ENCODE measurements around the gene GAGE12D. TPM values are rescaled to one million over a fixed set of nuclear protein-coding genes. Genes with fewer than 3 reads are reported as not detected.
"Not testable (repeated sequence)": the region's sequence is repeated elsewhere in the genome, so short reads cannot be mapped to it uniquely, and the experiment has no call there.

Gene GAGE12D
- polyA plus RNA-seq, 3 donors = not detected

DNA sequence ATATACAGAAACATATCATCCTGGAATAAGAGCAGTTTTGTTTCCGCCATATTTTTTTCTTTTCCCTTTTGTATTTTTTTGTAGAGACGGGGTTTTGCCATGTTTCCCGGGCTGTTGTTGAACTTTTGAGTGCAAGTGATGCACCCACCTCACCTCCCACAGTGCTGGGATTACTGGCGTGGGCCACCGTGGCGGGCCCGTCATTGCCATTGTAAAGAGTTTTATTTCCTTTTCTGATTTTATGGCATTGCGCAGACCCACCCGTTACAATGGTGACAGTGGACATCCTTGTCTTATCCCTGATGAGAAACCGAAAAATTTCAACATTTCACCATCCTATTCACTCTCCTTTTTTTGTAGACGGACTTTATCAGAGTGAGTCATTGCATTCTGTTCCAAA, 27.2 kb downstream of the GAGE12D start:
- intact Hi-C loops (cut with micrococcal nuclease); H3K36me3 ChIP-seq (replicated peaks in 1 of 2; ENCODE audit: control insufficient read depth in 1 of 2, insufficient read depth in 2 of 2, low read length in 2 of 2); H3K27me3 ChIP-seq (ENCODE audit: control insufficient read depth in 2 of 2, insufficient read depth in 2 of 2, low read length in 2 of 2); H3K36me3 Mint-ChIP-seq; H3K4me1 Mint-ChIP-seq; H3K4me3 Mint-ChIP-seq; H3K4me1 ChIP-seq (ENCODE audit: control insufficient read depth in 1 of 2, insufficient read depth in 2 of 2, low read length in 2 of 2); H3K4me3 ChIP-seq (replicated peaks in 1 of 3; ENCODE audit: low read depth in 2 of 3, low read length in 3 of 3); H3K9ac ChIP-seq (ENCODE audit: insufficient read depth, low read length, poor library complexity, severe bottlenecking); H2AFZ ChIP-seq (ENCODE audit: insufficient read depth, low read depth, low read length, poor library complexity, severe bottlenecking); H3K9me3 Mint-ChIP-seq; H3K4me2 ChIP-seq (replicated peaks; ENCODE audit: extremely low read depth, low read length, poor library complexity, severe bottlenecking); H3K9me3 ChIP-seq (replicated peaks in 1 of 2; ENCODE audit: control insufficient read depth in 1 of 2, insufficient read depth in 1 of 2, low read length in 2 of 2); H3K79me2 ChIP-seq (ENCODE audit: insufficient read depth, low read length); H3K27ac Mint-ChIP-seq; H4K20me1 ChIP-seq (ENCODE audit: insufficient read depth, low read length); H3K27ac ChIP-seq (ENCODE audit: low read depth in 1 of 2, low read length in 2 of 2); DNase-seq; H3K27me3 Mint-ChIP-seq (ENCODE audit: low read depth in 3 of 3): not testable (repeated sequence)
- WGBS (ENCODE audit: insufficient coverage) = no CpG with 5 or more reads among the region's 11 CpGs

DNA sequence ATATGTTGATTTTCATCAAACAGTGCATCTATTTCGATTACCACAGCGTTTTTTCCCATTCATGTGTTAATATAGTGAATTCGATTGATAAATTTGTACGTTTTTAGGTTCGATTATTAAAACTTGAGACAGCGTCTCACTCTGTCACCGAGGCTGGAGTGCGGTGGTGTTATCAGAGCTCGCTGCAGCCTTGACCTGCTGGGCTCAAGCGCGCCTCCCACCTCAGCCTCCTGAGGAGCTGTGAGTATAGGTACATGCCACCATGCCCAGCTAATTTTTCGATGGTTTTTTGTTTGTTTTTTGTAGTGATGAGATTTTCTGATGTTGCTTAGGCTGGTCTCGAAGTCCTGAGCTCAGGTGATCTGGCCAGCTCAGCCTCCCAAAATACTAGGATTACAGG, 27.6 kb downstream of the GAGE12D start:
- H3K4me3 ChIP-seq (replicated peaks in 1 of 3; ENCODE audit: low read depth in 2 of 3, low read length in 3 of 3); H3K4me1 Mint-ChIP-seq; H3K36me3 ChIP-seq (replicated peaks in 1 of 2; ENCODE audit: control insufficient read depth in 1 of 2, insufficient read depth in 2 of 2, low read length in 2 of 2); H3K27ac ChIP-seq (ENCODE audit: low read depth in 1 of 2, low read length in 2 of 2); DNase-seq; H3K27ac Mint-ChIP-seq; H2AFZ ChIP-seq (ENCODE audit: insufficient read depth, low read depth, low read length, poor library complexity, severe bottlenecking); H3K79me2 ChIP-seq (ENCODE audit: insufficient read depth, low read length); H3K4me2 ChIP-seq (replicated peaks; ENCODE audit: extremely low read depth, low read length, poor library complexity, severe bottlenecking); H4K20me1 ChIP-seq (ENCODE audit: insufficient read depth, low read length); H3K4me1 ChIP-seq (ENCODE audit: control insufficient read depth in 1 of 2, insufficient read depth in 2 of 2, low read length in 2 of 2); H3K4me3 Mint-ChIP-seq; H3K9me3 ChIP-seq (replicated peaks in 1 of 2; ENCODE audit: control insufficient read depth in 1 of 2, insufficient read depth in 1 of 2, low read length in 2 of 2); H3K9ac ChIP-seq (ENCODE audit: insufficient read depth, low read length, poor library complexity, severe bottlenecking); intact Hi-C loops (cut with micrococcal nuclease); H3K27me3 ChIP-seq (ENCODE audit: control insufficient read depth in 2 of 2, insufficient read depth in 2 of 2, low read length in 2 of 2); H3K27me3 Mint-ChIP-seq (ENCODE audit: low read depth in 3 of 3); H3K9me3 Mint-ChIP-seq; H3K36me3 Mint-ChIP-seq: not testable (repeated sequence)
- no CpG with 5 or more reads among the region's 13 CpGs for WGBS (ENCODE audit: insufficient coverage)

DNA sequence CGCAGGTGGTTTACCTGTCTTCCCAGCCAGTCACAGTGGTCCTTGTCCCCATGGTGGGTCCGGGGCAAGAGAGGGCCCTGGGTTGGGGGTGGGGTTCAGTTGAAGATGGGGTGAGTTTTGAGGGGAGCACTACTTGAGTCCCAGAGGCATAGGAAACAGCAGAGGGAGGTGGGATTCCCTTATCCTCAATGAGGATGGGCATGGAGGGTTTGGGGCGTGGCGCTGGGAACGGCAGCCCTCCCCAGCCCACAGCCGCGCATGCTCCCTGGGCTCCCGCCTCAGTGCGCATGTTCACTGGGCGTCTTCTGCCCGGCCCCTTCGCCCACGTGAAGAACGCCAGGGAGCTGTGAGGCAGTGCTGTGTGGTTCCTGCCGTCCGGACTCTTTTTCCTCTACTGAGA, 28.6 kb downstream of the GAGE12D start, which contains the start of gene GAGE12G:
TSS of gene GAGE12G (plus strand) at position 301 of the 400 bp plus-strand sequence. CDS start 1,155 bp downstream, outside the sequence.
- H3K4me1 Mint-ChIP-seq; H4K20me1 ChIP-seq (ENCODE audit: insufficient read depth, low read length); DNase-seq; intact Hi-C loops (cut with micrococcal nuclease); H3K27ac Mint-ChIP-seq; H3K4me3 ChIP-seq (replicated peaks in 1 of 3; ENCODE audit: low read depth in 2 of 3, low read length in 3 of 3); H3K79me2 ChIP-seq (ENCODE audit: insufficient read depth, low read length); H3K4me1 ChIP-seq (ENCODE audit: control insufficient read depth in 1 of 2, insufficient read depth in 2 of 2, low read length in 2 of 2); H3K27me3 Mint-ChIP-seq (ENCODE audit: low read depth in 3 of 3); H3K9me3 ChIP-seq (replicated peaks in 1 of 2; ENCODE audit: control insufficient read depth in 1 of 2, insufficient read depth in 1 of 2, low read length in 2 of 2); H3K36me3 ChIP-seq (replicated peaks in 1 of 2; ENCODE audit: control insufficient read depth in 1 of 2, insufficient read depth in 2 of 2, low read length in 2 of 2); H3K4me3 Mint-ChIP-seq; H3K4me2 ChIP-seq (replicated peaks; ENCODE audit: extremely low read depth, low read length, poor library complexity, severe bottlenecking); H3K36me3 Mint-ChIP-seq; H2AFZ ChIP-seq (ENCODE audit: insufficient read depth, low read depth, low read length, poor library complexity, severe bottlenecking); H3K9ac ChIP-seq (ENCODE audit: insufficient read depth, low read length, poor library complexity, severe bottlenecking); H3K27ac ChIP-seq (ENCODE audit: low read depth in 1 of 2, low read length in 2 of 2); H3K27me3 ChIP-seq (ENCODE audit: control insufficient read depth in 2 of 2, insufficient read depth in 2 of 2, low read length in 2 of 2); H3K9me3 Mint-ChIP-seq: not testable (repeated sequence)
- no CpG with 5 or more reads among the region's 16 CpGs for WGBS (ENCODE audit: insufficient coverage)

GRCh38 chrX:49579649-49580048, 38.1 kb downstream of the GAGE12D start, which contains the start of gene GAGE12H:
TSS of gene GAGE12H (plus strand) at chrX:49579949. CDS start at chrX:49581104, 1,155 bp downstream.
- H3K4me2 ChIP-seq (replicated peaks; ENCODE audit: extremely low read depth, low read length, poor library complexity, severe bottlenecking); H3K27me3 ChIP-seq (ENCODE audit: control insufficient read depth in 2 of 2, insufficient read depth in 2 of 2, low read length in 2 of 2); H3K79me2 ChIP-seq (ENCODE audit: insufficient read depth, low read length); intact Hi-C loops (cut with micrococcal nuclease); H3K4me3 ChIP-seq (replicated peaks in 1 of 3; ENCODE audit: low read depth in 2 of 3, low read length in 3 of 3); DNase-seq; H3K4me1 ChIP-seq (ENCODE audit: control insufficient read depth in 1 of 2, insufficient read depth in 2 of 2, low read length in 2 of 2); H3K4me1 Mint-ChIP-seq; H3K9me3 ChIP-seq (replicated peaks in 1 of 2; ENCODE audit: control insufficient read depth in 1 of 2, insufficient read depth in 1 of 2, low read length in 2 of 2); H3K4me3 Mint-ChIP-seq; H3K9ac ChIP-seq (ENCODE audit: insufficient read depth, low read length, poor library complexity, severe bottlenecking); H3K36me3 ChIP-seq (replicated peaks in 1 of 2; ENCODE audit: control insufficient read depth in 1 of 2, insufficient read depth in 2 of 2, low read length in 2 of 2); H3K27ac Mint-ChIP-seq; H4K20me1 ChIP-seq (ENCODE audit: insufficient read depth, low read length); H3K36me3 Mint-ChIP-seq; H2AFZ ChIP-seq (ENCODE audit: insufficient read depth, low read depth, low read length, poor library complexity, severe bottlenecking); H3K27ac ChIP-seq (ENCODE audit: low read depth in 1 of 2, low read length in 2 of 2); H3K27me3 Mint-ChIP-seq (ENCODE audit: low read depth in 3 of 3); H3K9me3 Mint-ChIP-seq: not testable (repeated sequence)
- WGBS (ENCODE audit: insufficient coverage) = no CpG with 5 or more reads among the region's 16 CpGs

Measured in CD14-positive monocyte (primary cell).